RWPE2 (cell line): Measurements from ENCODE around the gene C19orf67.
A peak's percentile ranks its signal among the peaks of the same experiment; 100 is the strongest.

ENCODE experiments used
- ATAC-seq: fragments of 200-7000 bp; cut with Tn5 transposase; 3 replicates; pipeline ENCODE4 v1.9.1; 2021; ENCODE audit warnings: low read depth
- DNase-seq: peaks from one replicate; pipeline ENCODE4 v3.0.0-alpha.2; 2020; ENCODE audit warnings: low spot score
- H3K27ac ChIP-seq: fragments of 450-650 bp; 2 replicates; pipeline ENCODE4 v1.5.1; 2017; ENCODE audit warnings: mild to moderate bottlenecking; ENCODE audit not compliant: poor library complexity, severe bottlenecking
- H3K27me3 ChIP-seq: fragments of 250-450 bp; sonication (Bioruptor Pico); 2 replicates; pipeline ENCODE4 v1.5.1; 2021; ENCODE audit warnings: mild to moderate bottlenecking, moderate library complexity; ENCODE audit not compliant: insufficient read depth, poor library complexity, severe bottlenecking
- H3K36me3 ChIP-seq: fragments of 250-450 bp; sonication (Bioruptor Pico); 2 replicates; pipeline ENCODE4 v1.5.1; 2020; ENCODE audit warnings: low read depth, mild to moderate bottlenecking, moderate library complexity
- H3K4me1 ChIP-seq: fragments of 250-450 bp; sonication (Bioruptor Pico); 2 replicates; pipeline ENCODE4 v1.5.1; 2021; ENCODE audit warnings: mild to moderate bottlenecking, moderate library complexity; ENCODE audit not compliant: insufficient read depth, poor library complexity, severe bottlenecking
- H3K4me3 ChIP-seq: fragments of 250-450 bp; sonication (Bioruptor Pico); 2 replicates; pipeline ENCODE4 v1.5.1; 2021; ENCODE audit warnings: mild to moderate bottlenecking, moderate library complexity; ENCODE audit not compliant: severe bottlenecking
- H3K9me3 ChIP-seq: fragments of 250-450 bp; sonication (Bioruptor Pico); 2 replicates; pipeline ENCODE4 v1.5.1; 2021; ENCODE audit warnings: mild to moderate bottlenecking, moderate library complexity; ENCODE audit not compliant: severe bottlenecking
- TF ChIP-seq, protein P1 (sequence below): fragments of 450-650 bp; IDR thresholded peaks from one replicate; pipeline ENCODE4 v1.5.1; 2017; ENCODE audit warnings: mild to moderate bottlenecking, moderate library complexity; ENCODE audit not compliant: poor library complexity, severe bottlenecking

The C19orf67 gene

GRCh38 chr19:14120497-14120780, 34.9 kb upstream of the C19orf67 start:
- peaks cover 14% of the 10 kb centered on the region for H3K36me3 ChIP-seq
- no peak overlapping the region for H3K4me3 ChIP-seq
- DNase-seq: no peak
- H3K4me1 ChIP-seq: peaks cover 8% of the 10 kb centered on the region
- H3K9me3 ChIP-seq: no peaks in the 10 kb centered on the region
- H3K27ac ChIP-seq: no peak overlapping the region
- no peaks in the 10 kb centered on the region for H3K27me3 ChIP-seq
- ATAC-seq: no peak
- TF ChIP-seq, protein P1, sequence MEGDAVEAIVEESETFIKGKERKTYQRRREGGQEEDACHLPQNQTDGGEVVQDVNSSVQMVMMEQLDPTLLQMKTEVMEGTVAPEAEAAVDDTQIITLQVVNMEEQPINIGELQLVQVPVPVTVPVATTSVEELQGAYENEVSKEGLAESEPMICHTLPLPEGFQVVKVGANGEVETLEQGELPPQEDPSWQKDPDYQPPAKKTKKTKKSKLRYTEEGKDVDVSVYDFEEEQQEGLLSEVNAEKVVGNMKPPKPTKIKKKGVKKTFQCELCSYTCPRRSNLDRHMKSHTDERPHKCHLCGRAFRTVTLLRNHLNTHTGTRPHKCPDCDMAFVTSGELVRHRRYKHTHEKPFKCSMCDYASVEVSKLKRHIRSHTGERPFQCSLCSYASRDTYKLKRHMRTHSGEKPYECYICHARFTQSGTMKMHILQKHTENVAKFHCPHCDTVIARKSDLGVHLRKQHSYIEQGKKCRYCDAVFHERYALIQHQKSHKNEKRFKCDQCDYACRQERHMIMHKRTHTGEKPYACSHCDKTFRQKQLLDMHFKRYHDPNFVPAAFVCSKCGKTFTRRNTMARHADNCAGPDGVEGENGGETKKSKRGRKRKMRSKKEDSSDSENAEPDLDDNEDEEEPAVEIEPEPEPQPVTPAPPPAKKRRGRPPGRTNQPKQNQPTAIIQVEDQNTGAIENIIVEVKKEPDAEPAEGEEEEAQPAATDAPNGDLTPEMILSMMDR: no peak

- no peak overlapping the region for H3K4me3 ChIP-seq
- TF ChIP-seq, protein P1: no peak
- ATAC-seq: no peak
- peaks cover 8% of the 10 kb centered on the region for H3K4me1 ChIP-seq
- DNase-seq: no peak
- H3K36me3 ChIP-seq: peaks cover 10% of the 10 kb centered on the region
- H3K9me3 ChIP-seq: no peaks in the 10 kb centered on the region
- no peaks in the 10 kb centered on the region for H3K27me3 ChIP-seq
- H3K27ac ChIP-seq: peak overlapping the region; percentile 67
Observed at GRCh38 chr19:14119644-14120496, 34.3 kb upstream of the C19orf67 start.

DNA sequence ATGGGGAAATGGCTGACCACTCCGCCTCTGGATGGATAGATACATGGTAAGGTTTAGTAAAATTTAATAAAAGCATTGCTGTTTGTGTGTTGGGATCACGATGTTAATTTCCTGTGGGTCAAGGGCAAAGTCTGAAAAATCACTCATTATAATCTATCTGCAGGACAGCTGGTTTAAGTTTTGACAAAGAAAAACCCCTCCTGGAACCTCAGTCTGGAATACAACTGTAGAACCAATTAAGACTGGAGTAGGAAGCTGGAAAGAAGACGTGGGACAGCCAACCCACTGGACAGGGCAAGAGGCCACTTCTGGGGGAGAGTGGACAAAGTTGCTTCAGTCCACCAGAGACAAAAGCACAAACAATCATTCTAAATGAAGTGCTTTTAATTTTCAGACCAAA, 33.6 kb upstream of the C19orf67 start:
- ATAC-seq (no peak), DNase-seq (no peak)
- Histone ChIP-seq H3K27me3 (no peaks in the 10 kb centered on the region), H3K4me3 (no peak overlapping the region), H3K36me3 (peaks cover 3% of the 10 kb centered on the region; the same call in 1 of the 2 replicates), H3K27ac (peak overlapping the region; percentile 67), H3K4me1 (peaks cover 8% of the 10 kb centered on the region), H3K9me3 (no peaks in the 10 kb centered on the region)
- TF ChIP-seq, protein P1: no peak

- Histone ChIP-seq H3K4me3 (peak overlapping the region; percentile 94), H3K27me3 (no peaks in the 10 kb centered on the region), H3K9me3 (no peaks in the 10 kb centered on the region), H3K36me3 (no peaks in the 10 kb centered on the region), H3K27ac (peak overlapping the region; percentile 67), H3K4me1 (peaks cover 8% of the 10 kb centered on the region)
- ATAC-seq: peak; percentile 1; the same call in 1 of the 3 replicates
- DNase-seq: no peak
- TF ChIP-seq, protein P1: no peak
Observed at GRCh38 chr19:14118165-14119051, 32.8 kb upstream of the C19orf67 start.
